Neural cell (in vitro differentiated cells): Measurements from ENCODE around the gene PIK3R4.

Source experiments
- RAD21 ChIP-seq: fragments of 450-650 bp; conservative IDR thresholded peaks from 2 replicates; pipeline ENCODE4 v1.6.1; 2014; ENCODE audit warnings: antibody characterized with exemption, mild to moderate bottlenecking, moderate library complexity
- TF ChIP-seq, protein P1 (sequence below): fragments of 450-650 bp; IDR thresholded peaks from 2 replicates; pipeline ENCODE4 v1.5.1; 2014; ENCODE audit warnings: antibody characterized with exemption, mild to moderate bottlenecking, moderate library complexity; ENCODE audit not compliant: poor library complexity, severe bottlenecking
- TF ChIP-seq, protein P2 (sequence below): IDR thresholded peaks from 2 replicates; pipeline ENCODE4 v1.6.1; 2012; ENCODE audit warnings: borderline replicate concordance

DNA sequence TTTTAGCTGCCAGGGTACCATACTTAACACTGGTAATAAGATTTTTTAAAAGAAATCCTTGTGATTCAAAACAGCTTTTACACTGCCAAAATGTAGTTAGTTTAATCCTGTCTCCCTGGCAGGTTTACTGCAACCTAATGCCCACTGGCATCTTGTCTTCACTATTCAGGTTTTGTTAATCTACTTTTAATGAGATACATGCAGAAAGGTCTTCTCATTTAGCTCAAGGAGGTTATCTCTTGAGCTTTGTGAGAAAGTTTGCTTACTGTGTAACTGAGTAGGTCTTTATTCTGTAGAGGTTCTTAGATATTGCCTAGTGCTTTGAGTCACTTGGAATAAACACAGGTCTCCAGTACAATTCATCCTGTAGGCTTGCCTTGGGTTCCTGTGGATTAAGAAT, 110.7 kb downstream of the PIK3R4 start:
- TF ChIP-seq, protein P1, sequence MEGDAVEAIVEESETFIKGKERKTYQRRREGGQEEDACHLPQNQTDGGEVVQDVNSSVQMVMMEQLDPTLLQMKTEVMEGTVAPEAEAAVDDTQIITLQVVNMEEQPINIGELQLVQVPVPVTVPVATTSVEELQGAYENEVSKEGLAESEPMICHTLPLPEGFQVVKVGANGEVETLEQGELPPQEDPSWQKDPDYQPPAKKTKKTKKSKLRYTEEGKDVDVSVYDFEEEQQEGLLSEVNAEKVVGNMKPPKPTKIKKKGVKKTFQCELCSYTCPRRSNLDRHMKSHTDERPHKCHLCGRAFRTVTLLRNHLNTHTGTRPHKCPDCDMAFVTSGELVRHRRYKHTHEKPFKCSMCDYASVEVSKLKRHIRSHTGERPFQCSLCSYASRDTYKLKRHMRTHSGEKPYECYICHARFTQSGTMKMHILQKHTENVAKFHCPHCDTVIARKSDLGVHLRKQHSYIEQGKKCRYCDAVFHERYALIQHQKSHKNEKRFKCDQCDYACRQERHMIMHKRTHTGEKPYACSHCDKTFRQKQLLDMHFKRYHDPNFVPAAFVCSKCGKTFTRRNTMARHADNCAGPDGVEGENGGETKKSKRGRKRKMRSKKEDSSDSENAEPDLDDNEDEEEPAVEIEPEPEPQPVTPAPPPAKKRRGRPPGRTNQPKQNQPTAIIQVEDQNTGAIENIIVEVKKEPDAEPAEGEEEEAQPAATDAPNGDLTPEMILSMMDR = no peak
- TF ChIP-seq, protein P2, sequence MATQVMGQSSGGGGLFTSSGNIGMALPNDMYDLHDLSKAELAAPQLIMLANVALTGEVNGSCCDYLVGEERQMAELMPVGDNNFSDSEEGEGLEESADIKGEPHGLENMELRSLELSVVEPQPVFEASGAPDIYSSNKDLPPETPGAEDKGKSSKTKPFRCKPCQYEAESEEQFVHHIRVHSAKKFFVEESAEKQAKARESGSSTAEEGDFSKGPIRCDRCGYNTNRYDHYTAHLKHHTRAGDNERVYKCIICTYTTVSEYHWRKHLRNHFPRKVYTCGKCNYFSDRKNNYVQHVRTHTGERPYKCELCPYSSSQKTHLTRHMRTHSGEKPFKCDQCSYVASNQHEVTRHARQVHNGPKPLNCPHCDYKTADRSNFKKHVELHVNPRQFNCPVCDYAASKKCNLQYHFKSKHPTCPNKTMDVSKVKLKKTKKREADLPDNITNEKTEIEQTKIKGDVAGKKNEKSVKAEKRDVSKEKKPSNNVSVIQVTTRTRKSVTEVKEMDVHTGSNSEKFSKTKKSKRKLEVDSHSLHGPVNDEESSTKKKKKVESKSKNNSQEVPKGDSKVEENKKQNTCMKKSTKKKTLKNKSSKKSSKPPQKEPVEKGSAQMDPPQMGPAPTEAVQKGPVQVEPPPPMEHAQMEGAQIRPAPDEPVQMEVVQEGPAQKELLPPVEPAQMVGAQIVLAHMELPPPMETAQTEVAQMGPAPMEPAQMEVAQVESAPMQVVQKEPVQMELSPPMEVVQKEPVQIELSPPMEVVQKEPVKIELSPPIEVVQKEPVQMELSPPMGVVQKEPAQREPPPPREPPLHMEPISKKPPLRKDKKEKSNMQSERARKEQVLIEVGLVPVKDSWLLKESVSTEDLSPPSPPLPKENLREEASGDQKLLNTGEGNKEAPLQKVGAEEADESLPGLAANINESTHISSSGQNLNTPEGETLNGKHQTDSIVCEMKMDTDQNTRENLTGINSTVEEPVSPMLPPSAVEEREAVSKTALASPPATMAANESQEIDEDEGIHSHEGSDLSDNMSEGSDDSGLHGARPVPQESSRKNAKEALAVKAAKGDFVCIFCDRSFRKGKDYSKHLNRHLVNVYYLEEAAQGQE = no peak
- TF ChIP-seq RAD21 = no peak
